COLO668 (cell line): ENCODE measurements around the gene PPP1R12C.
A peak's percentile ranks its signal among the peaks of the same experiment; 100 is the strongest.

Source experiments
- DNase-seq: peaks from one replicate; lab custom pipeline; 2025; ENCODE audit not compliant: unreplicated experiment; lab: John Stamatoyannopoulos, UW

PPP1R12C gene

DNA sequence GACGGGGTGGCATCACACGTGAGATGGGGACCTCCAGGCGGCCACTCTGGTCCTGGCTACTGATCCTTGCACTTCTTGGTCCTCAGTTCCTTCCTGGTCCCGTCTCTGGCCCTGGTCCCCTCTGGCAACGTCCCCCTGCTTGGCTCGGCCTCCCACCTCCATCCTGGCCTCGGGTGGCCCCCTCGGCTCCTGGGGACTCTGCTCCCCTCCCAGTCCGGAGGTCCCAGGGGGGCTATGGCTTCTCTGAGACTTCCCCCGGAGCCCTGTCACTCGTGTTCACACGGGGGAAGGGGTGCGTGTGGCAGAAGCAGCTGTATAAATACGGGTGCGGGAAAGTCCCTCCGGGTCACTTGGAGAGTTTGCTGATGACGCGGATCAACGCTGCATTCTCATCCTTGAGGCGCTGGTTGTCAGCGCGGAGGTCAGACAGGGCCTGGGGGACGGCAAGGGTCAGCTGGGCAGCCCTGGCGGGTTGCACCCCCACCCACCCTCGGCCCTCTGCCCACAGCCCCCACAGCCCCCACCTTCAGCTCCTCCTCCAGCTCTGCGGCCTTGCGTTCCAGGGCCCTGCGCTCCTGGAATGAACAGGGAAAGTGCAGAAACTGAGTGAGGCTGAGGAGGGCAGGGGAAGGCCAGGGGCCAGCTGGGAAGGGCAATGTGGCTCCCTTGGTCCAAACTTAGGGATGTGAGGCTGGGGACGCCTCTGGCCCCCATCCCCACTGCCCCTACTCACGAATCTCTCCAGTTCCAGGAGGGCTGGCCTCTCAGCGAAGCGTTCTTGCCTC, 26.1 kb downstream of the PPP1R12C start:
- DNase-seq, result peak; percentile 7

- DNase-seq, result no peak
These were observed 26.9 kb downstream of the PPP1R12C start for GRCh38 chr19:55090564-55090963.

GRCh38 chr19:55089342-55089944, 28.0 kb downstream of the PPP1R12C start:
- DNase-seq, result no peak

DNA sequence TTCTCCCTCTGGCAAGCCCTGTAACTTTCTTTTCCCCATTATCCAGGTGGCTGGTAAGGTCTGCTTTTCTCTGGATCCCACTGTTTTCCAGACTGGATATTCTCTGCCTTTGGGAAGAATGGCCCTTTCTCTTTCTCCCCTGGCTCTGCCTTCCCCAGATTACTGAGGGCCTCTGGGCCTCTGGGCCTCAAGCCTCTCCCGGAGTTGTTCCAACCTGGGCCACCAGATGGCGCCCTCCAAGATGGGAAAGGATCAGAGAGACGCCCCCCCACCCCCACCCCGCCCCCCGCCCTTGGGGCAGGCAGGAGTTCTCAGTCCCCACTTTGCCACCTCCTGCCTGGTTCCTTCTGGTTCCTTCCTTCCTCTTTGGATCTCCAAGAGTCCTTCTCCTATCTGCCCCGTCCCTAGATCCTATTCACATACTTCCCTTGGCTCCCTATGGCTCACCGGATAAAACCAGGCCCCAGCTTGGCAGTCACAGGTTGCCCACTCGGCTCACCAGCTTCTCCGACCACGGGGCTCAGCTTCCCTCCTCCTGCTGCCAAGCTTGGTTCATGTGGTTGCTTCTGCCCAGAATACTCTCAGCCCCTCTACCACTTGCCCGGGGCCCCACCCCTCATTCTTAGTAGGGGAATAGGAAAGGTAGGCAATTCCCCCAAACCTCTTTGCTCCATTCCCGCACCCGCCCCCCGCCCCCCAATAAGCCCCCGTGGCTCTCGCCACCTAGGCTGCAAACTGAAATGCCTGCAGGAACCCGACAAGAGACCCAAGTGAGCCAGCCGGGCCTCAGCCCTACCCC, 28.7 kb downstream of the PPP1R12C start:
- peak; percentile 76 for DNase-seq

DNA sequence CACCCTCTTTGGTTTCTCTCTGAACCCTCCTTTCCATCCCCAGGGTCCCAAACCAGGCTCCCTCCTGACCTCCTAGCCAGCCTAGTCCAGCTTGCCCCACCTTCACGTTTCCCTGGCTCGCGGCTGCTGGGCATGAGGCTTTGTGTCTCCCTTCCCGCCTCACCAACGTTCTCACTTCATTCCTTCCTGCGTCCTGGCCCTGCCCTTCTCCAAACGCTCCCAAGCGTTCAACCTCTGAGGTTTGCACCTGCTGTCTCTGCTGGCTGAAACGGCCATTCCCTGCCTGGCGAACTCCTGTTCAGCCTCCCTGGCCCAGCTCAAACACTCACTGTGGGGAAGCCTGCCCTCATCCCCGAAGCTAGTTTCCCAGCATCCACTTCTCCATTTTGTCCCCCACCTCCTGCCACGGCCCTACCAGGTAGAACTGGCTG, 29.4 kb downstream of the PPP1R12C start:
- DNase-seq, result no peak

- no peak for DNase-seq
These were observed 29.9 kb downstream of the PPP1R12C start for GRCh38 chr19:55087542-55087901.

DNA sequence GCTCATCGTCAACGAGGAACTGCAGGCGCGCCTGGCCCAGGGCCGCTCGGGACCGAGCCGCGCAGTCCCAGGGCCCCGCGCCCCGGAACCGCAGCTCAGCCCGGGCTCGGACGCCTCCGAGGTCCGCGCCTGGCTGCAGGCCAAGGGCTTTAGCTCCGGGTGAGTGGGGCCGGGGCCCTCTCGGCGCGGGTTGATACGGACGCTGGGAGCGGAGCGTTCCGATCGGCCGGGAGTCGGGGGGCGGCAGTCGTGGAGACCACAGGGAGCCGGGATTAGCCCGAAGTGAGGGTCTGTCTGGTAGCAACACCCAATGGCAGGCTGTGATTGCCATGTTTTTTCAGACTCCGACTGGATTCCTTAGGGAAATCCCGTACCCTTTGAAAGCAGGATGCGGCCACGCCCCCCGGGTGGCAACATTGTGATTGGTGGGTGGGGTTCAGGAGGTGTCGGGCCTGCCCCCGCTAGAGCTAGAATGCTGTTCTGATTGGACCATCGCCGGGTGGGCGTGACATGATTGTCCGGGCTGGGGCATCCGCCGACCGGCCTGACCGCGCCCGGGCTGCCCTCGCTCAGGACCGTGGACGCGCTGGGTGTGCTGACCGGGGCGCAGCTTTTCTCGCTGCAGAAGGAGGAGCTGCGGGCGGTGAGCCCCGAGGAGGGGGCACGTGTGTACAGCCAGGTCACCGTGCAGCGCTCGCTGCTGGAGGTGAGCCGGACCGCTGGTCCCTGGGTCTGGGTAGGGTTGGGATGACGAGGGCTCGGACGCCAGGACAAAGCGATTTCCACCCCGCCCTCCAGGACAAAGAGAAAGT, 30.5 kb downstream of the PPP1R12C start:
- DNase-seq, result peak; percentile 57

- DNase-seq, result no peak
These were observed 31.3 kb downstream of the PPP1R12C start for GRCh38 chr19:55085923-55086715.

DNA sequence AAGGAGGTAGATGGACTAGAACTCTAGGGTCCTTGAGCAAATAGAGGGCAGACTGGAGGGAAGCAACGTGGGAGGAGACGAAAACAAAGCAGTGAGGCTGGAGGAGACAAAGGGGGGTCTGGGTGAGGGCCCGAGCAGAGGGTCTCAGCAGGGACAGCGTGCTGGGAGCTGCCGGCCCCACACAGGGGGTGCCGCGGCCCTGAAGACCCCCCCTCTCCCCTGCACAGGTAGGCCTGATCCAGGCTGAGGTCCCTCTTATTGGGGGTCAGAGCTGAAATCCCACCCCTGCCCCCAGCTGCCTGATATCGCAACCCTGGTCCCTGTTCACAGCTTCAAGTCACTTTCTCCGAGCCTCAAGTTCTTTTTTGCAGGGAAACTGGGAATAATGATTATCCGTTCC, 33.0 kb downstream of the PPP1R12C start:
- no peak for DNase-seq

DNA sequence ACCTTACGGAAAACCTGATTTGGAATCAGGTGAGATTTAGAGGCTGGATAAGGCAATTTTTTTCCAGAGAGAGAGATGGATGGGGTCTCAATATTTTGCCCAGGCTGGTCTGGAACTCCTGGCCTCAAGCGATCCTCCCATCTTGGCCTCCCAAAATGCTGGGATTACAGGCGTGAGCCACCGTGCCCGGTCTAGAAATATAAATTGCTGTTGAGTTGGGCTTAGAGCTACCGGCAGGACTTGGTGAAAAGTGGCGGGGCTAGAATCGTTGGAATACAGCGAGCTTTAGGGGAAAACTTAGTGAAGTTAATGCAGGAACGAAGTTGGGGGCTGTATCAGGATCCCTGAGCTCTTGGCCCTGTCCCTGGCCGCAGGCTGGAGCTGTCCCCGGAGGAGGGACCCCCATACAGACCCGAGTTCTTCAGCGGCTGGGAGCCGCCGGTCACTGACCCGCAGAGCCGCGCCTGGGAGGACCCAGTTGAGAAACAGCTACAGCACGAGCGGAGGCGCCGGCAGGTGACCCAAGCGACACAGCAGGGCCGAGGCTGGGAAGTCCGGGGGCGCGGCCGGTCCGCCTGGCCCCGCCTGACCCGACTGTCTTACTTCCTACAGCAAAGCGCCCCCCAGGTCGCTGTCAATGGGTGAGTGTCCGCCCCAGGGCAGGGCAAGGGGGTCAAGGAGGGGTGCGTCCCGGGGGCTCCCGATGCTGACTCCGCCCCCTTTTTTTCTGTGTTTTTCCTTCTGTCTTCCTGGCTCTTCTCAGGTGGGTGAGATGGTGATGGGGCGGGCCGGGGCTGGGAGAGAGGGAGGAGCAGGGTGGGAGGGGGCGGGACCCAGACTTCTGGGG, 34.2 kb downstream of the PPP1R12C start:
- DNase-seq, result no peak

DNA sequence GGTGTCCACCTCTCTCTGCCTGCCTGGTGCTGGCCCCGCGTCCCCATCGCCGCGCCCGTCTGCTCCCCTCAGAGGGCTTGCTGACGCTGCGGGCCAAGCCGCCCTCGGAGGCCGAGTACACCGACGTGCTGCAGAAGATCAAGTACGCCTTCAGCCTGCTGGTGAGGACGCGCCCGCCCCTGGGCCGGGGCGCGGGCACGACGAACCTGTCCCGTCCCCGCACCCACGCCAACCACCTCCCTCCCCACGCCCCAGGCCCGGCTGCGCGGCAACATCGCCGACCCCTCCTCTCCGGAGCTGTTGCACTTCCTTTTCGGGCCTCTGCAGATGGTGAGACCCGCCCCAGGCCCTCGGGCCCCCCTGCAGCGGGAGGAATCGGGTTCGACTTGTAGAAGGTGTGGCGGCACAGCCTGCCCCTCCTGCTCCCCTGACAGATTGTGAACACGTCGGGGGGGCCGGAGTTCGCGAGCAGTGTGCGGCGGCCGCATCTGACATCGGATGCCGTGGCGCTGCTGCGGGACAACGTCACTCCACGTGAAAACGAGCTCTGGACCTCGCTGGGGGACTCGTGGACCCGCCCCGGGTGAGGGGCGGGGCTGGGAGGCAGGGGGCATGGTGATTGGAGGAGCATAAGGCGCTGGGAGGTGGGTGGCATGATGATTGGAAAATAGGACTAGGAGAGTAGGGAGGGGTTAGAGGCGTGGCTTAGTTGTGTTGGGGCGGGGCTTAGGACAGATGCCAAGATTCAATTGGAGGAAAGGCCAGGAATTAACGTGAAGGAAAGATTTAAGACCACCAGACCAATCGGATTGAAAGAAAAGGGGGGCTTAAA, 35.2 kb downstream of the PPP1R12C start:
- DNase-seq, result peak; percentile 12

GRCh38 chr19:55081770-55082019, 35.7 kb downstream of the PPP1R12C start:
- no peak for DNase-seq

DNA sequence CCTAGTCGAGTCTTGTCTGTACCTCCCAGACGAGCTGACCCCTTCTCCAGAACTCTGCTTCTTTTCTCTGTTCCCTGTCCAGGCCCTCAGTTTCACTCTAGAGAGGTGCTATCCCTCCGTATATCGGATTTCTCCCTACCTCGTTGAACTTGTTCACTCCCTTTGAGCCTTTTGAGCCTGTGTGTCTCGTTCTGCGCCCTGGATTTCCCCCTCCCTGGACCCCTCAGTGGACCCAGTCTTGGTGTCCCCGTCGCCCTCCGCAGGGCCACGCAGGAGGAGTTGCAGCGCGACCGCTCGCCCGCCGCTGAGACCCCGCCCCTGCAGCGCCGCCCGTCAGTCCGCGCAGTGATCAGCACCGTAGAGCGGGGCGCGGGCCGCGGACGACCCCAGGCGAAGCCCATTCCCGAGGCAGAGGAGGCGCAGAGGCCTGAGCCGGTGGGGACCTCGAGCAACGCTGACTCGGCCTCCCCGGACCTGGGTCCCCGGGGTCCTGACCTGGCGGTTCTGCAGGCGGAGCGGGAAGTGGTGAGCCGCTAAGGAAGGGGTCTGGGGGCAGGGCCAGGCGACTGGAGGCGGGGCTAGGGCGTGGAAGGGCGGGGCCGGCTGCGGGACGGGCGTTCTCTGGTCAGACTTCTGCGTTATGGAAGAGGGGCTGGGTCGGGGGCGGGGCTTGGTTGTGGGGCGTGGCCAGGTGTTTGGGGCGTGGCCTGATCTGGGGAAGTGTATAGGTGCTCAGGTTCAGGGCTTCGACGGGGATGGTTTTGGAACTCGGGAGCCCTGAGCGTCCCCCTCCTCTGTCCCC, 36.3 kb downstream of the PPP1R12C start:
- peak; percentile 80 for DNase-seq

DNA sequence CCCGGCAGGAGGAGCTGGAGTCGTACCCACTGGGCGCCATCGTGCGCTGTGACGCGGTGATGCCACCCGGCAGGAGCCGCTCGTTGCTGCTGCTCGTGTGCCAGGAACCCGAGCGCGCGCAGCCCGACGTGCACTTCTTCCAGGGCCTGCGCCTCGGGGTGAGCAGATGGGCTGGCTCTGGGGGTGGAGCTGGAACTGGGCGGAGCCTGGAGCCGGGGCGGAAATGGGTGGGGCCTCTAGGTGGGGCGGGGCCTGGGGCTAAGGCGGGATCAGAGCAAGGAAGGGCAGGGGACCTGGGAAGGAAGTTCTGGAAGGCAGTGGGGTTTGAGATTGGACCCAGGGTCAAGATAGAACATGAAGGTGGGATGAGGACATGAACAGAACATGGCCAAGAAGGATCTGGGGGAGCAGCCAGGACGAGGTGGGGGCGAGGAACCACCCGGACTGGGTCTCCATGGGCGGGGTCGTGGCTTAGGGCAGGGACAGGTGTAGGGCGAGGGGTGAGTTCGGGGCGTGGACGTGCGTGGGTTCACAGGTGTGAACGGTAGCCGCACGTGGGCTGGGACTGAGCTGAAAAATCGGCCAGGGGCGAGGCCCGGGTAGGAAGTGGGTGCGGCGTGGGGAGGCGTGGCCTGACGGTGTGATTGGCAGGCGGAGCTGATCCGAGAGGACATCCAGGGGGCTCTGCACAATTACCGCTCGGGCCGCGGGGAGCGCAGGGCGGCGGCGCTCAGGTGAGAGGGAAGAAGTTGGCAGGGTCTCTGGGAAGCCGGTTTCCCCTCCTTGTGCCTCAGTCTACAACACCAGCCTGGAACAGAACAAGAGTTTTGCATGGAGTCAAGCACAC, 37.1 kb downstream of the PPP1R12C start:
- peak; percentile 93 for DNase-seq

GRCh38 chr19:55079400-55080038, 37.9 kb downstream of the PPP1R12C start:
- no peak for DNase-seq

DNA sequence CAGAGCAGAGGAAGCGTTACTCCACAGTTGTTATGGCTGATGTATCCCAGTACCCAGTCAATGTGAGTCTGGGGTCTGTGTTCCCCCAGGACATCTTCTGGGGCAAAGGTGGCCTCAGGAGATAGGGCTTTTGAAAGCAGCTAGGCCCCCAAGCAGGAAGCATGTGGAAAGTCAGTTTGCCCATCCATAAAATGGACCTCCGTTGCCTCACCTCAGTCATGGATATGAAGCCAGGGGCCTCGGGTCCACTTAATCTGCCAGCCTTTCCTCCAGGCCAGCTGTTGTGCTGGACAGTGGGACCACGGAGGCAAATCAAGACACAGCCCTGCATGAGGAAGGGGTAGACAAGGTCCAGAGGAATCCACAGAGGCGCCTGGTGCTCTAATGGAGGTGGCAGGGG, 38.4 kb downstream of the PPP1R12C start:
- DNase-seq, result no peak

- no peak for DNase-seq
These were observed 40.3 kb downstream of the PPP1R12C start for GRCh38 chr19:55077106-55077505.
